Endothelial cell of umbilical vein (primary cell): ENCODE measurements around the gene LMNTD1. TPM values are rescaled to one million over a fixed set of nuclear protein-coding genes. Genes with fewer than 3 reads are reported as not detected.

Experiments
- BruUV-seq: library from RNA; stranded (reverse); fragments of 400-500 nt; replicated peaks from 2 replicates; lab custom pipeline; 2021; lab: Mats Ljungman, UMichigan
- CTCF ChIA-PET: fragments of 300-600, 350-600 bp; sonication (Branson Sonifier 250); formaldehyde crosslinking; loops from one replicate; lab custom pipeline; 2021; ENCODE audit warnings: antibody characterized with exemption, inconsistent platforms; lab: Charles Lee
- POLR2A ChIA-PET: fragments of 300-600, 350-600 bp; sonication (Branson Sonifier 250); formaldehyde crosslinking; loops from one replicate; lab custom pipeline; 2021; ENCODE audit warnings: antibody characterized with exemption, inconsistent platforms; lab: Charles Lee
- DNase-seq: peaks from one replicate; pipeline ENCODE4 v3.0.0-alpha.2; 2011; ENCODE audit warnings: low read depth, low spot score
- FAIRE-seq: peaks from 2 replicates; lab custom pipeline; 2011; peaks lifted over from hg19 to GRCh38; lab: Jason Lieb, UNC
- H2AFZ ChIP-seq: 2 replicates; pipeline ENCODE4 v1.6.0; 2012; ENCODE audit warnings: low read depth, low read length, control low read depth, inconsistent platforms
- H3K27ac ChIP-seq: 2 replicates; pipeline ENCODE4 v1.5.1; 2011; ENCODE audit warnings: low read depth, mild to moderate bottlenecking, control low read depth, low read length, moderate library complexity; ENCODE audit not compliant: insufficient read depth
- H3K27me3 ChIP-seq, 2 experiments: 2 replicates each; pipeline versions ENCODE4 v1.6.0 to v1.6.1; 2011; ENCODE audit warnings: low read length in 2 of 2, mixed read lengths in 1 of 2; ENCODE audit not compliant: control insufficient read depth in 2 of 2, insufficient read depth in 2 of 2
- H3K36me3 ChIP-seq, 2 experiments: 2 replicates in 1 of 2; 3 replicates in 1 of 2; pipeline ENCODE4 v1.5.1; 2011; ENCODE audit warnings: low read length in 2 of 2, mild to moderate bottlenecking in 1 of 2, moderate library complexity in 1 of 2; ENCODE audit not compliant: control insufficient read depth in 2 of 2, insufficient read depth in 2 of 2; ENCODE audit errors: extremely low read depth in 1 of 2
- H3K4me1 ChIP-seq: 3 replicates; pipeline ENCODE4 v1.5.1; 2011; ENCODE audit warnings: mild to moderate bottlenecking, low read length; ENCODE audit not compliant: control insufficient read depth, insufficient read depth; ENCODE audit errors: extremely low read depth
- H3K4me2 ChIP-seq: 2 replicates; pipeline ENCODE4 v1.6.1; 2011; ENCODE audit warnings: low read length, control low read depth, mixed read lengths; ENCODE audit not compliant: insufficient read depth
- H3K4me3 ChIP-seq, 3 experiments: fragments of 200-600 bp in 1 of 3; sonication (generic), shearing (Covaris generic) in 1 of 3; replicated peaks in 1 of 3; 2 replicates each; pipeline ENCODE4 v1.5.1; 2011 to 2016; ENCODE audit warnings: control low read depth in 3 of 3, low read length in 3 of 3, mild to moderate bottlenecking in 2 of 3, inconsistent platforms in 1 of 3, low read depth in 1 of 3, moderate library complexity in 1 of 3; ENCODE audit not compliant: insufficient read depth in 1 of 3
- H3K79me2 ChIP-seq: 2 replicates; pipeline ENCODE4 v1.6.0; 2012; ENCODE audit warnings: low read length, inconsistent platforms; ENCODE audit not compliant: control insufficient read depth, insufficient read depth
- H3K9ac ChIP-seq: replicated peaks from 2 replicates; pipeline ENCODE3; 2011; ENCODE audit warnings: low read length, control low read depth; ENCODE audit not compliant: insufficient read depth; ENCODE audit errors: extremely low read depth
- H3K9me1 ChIP-seq: replicated peaks from 3 replicates; pipeline ENCODE4 v1.6.0; 2011; ENCODE audit warnings: mild to moderate bottlenecking, low read length; ENCODE audit not compliant: control insufficient read depth, insufficient read depth; ENCODE audit errors: extremely low read depth
- H3K9me3 ChIP-seq: replicated peaks from 2 replicates; pipeline ENCODE4 v1.5.1; 2012; ENCODE audit warnings: low read length, inconsistent platforms; ENCODE audit not compliant: control insufficient read depth, insufficient read depth
- H4K20me1 ChIP-seq: replicated peaks from 2 replicates; pipeline ENCODE3; 2011; ENCODE audit warnings: mild to moderate bottlenecking, low read length; ENCODE audit not compliant: control insufficient read depth, insufficient read depth; ENCODE audit errors: extremely low read depth
- EZH2 ChIP-seq: IDR thresholded peaks from 2 replicates; pipeline ENCODE4 v1.6.1; 2012; ENCODE audit warnings: borderline replicate concordance, low read depth, mild to moderate bottlenecking, moderate library complexity, low read length, inconsistent platforms; ENCODE audit not compliant: severe bottlenecking
- FOS ChIP-seq: IDR thresholded peaks from 2 replicates; pipeline ENCODE4 v1.6.1; 2011; ENCODE audit warnings: mild to moderate bottlenecking, low read length, moderate library complexity, borderline replicate concordance; ENCODE audit not compliant: insufficient read depth
- GATA2 ChIP-seq: IDR thresholded peaks from 2 replicates; pipeline ENCODE4 v1.7.0; 2011; ENCODE audit warnings: low read depth, mild to moderate bottlenecking, moderate library complexity, mixed read lengths, low read length; ENCODE audit not compliant: insufficient read length, insufficient read depth
- JUN ChIP-seq: IDR thresholded peaks from 2 replicates; pipeline ENCODE4 v1.6.1; 2011; ENCODE audit warnings: borderline replicate concordance, low read depth; ENCODE audit not compliant: insufficient read length, insufficient read depth
- MYC ChIP-seq: IDR thresholded peaks from one replicate; pipeline ENCODE4 v1.6.1; 2011; ENCODE audit warnings: mild to moderate bottlenecking, low read depth, low read length
- POLR2A ChIP-seq: IDR thresholded peaks from 2 replicates; pipeline ENCODE4 v1.6.1; 2012; ENCODE audit warnings: low read depth, mild to moderate bottlenecking, control low read depth, low read length
- POLR2AphosphoS5 ChIP-seq: IDR thresholded peaks from 2 replicates; pipeline ENCODE4 v1.6.1; 2012; ENCODE audit warnings: low read depth, mild to moderate bottlenecking, control low read depth, low read length, moderate library complexity; ENCODE audit not compliant: insufficient read depth
- dilution Hi-C: fragments of 300-500 bp; cut with MboI; formaldehyde crosslinking; loops from one replicate; pipeline ENCODE4 v1.15.0; 2019; ENCODE audit warnings: low sequenced_read_pairs; ENCODE audit not compliant: extremely low pct_ligation_motif_present
- intact Hi-C: fragments of 100-400 bp; cut with micrococcal nuclease; formaldehyde crosslinking; loops from one replicate; pipeline ENCODE4 v1.10.0; 2022
- polyA plus RNA-seq, 4 experiments: library from polyadenylated mRNA; depleted of rRNA in 3 of 4; stranded (reverse) in 3 of 4; unstranded in 1 of 4; fragments of >200 nt; gene quantifications; 2 replicates each; pipeline versions ENCODE4 v1.2.1 to v1.2.3, GENCODE V29; 2011 to 2012; ENCODE audit warnings: missing spikeins in 1 of 4
- total RNA-seq: library from RNA; stranded (reverse); gene quantifications from 2 replicates; pipeline ENCODE4 v1.2.3, GENCODE V29; 2021
- TF ChIP-seq, protein P1 (sequence below), 2 donors: IDR thresholded peaks; 1 replicate in 1 of 2; 2 replicates in 1 of 2; pipeline ENCODE4 v1.5.1; 2011; ENCODE audit warnings: low read length in 2 of 2, mild to moderate bottlenecking in 2 of 2, moderate library complexity in 2 of 2, control low read depth in 1 of 2, inconsistent platforms in 1 of 2, low read depth in 1 of 2; ENCODE audit not compliant: insufficient read depth in 1 of 2; ENCODE audit errors: extremely low read depth in 1 of 2
- TF ChIP-seq, protein P2 (sequence below): IDR thresholded peaks from 2 replicates; pipeline ENCODE4 v1.6.1; 2011; ENCODE audit not compliant: insufficient read depth, insufficient read length

The LMNTD1 gene
- total and polyA plus RNA-seq, 2 donors (not counting 3 experiments of a cell fraction or from before 2014, with no cell fraction given): not detected

DNA sequence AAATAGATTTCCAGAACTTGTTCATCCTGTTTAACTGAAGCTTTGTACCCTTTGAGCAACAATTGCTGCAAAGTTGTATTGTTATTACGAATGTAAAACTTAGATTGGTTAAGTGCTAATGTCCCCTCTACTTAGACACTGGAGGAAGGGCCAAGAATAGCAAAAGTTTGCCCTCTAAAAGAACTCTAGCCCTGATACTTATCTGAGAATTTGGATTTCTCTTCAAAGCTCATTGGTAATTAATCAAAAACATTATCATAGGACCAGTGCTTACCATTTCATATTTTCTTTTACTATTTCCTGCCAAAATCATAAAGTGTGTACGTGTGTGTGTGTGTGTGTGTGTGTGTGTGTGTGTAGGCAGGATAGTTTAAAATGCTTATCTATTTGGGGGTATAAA is 58.2 kb downstream of the LMNTD1 start:
- Histone ChIP-seq H3K4me2 (no peak overlapping the region), H3K27ac (no peak overlapping the region), H3K9me3 (no peaks in the 10 kb centered on the region), H3K9ac (no peak overlapping the region), H3K4me3 (no peak overlapping the region), H3K79me2 (no peaks in the 10 kb centered on the region), H3K27me3 (peaks cover 2 to 11% of the 10 kb centered on the region in 2 experiments), H4K20me1 (no peaks in the 10 kb centered on the region), H3K4me1 (no peaks in the 10 kb centered on the region), H3K9me1 (no peaks in the 10 kb centered on the region), H2AFZ (no peak overlapping the region), H3K36me3 (no peaks in the 10 kb centered on the region)
- TF ChIP-seq POLR2A: no peak
- no peak for TF ChIP-seq GATA2
- no peak for TF ChIP-seq POLR2AphosphoS5
- no peak for TF ChIP-seq JUN
- TF ChIP-seq MYC: no peak
- TF ChIP-seq, protein P1, sequence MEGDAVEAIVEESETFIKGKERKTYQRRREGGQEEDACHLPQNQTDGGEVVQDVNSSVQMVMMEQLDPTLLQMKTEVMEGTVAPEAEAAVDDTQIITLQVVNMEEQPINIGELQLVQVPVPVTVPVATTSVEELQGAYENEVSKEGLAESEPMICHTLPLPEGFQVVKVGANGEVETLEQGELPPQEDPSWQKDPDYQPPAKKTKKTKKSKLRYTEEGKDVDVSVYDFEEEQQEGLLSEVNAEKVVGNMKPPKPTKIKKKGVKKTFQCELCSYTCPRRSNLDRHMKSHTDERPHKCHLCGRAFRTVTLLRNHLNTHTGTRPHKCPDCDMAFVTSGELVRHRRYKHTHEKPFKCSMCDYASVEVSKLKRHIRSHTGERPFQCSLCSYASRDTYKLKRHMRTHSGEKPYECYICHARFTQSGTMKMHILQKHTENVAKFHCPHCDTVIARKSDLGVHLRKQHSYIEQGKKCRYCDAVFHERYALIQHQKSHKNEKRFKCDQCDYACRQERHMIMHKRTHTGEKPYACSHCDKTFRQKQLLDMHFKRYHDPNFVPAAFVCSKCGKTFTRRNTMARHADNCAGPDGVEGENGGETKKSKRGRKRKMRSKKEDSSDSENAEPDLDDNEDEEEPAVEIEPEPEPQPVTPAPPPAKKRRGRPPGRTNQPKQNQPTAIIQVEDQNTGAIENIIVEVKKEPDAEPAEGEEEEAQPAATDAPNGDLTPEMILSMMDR (IDR thresholded peaks at IDR 0.05; ENCODE audit: extremely low read depth in 1 of 2, insufficient read depth in 1 of 2, low read depth in 1 of 2, low read length in 2 of 2): no peak
- TF ChIP-seq, protein P2, sequence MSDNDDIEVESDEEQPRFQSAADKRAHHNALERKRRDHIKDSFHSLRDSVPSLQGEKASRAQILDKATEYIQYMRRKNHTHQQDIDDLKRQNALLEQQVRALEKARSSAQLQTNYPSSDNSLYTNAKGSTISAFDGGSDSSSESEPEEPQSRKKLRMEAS: no peak
- no peak for TF ChIP-seq EZH2
- no peak for TF ChIP-seq FOS
- ChIA-PET CTCF (no interaction called here), POLR2A (no interaction called here)
- FAIRE-seq (no peak), DNase-seq (no peak)
- dilution Hi-C loops: no loop called here
- intact Hi-C loops: no loop called here
- no TSS peak for BruUV-seq
